ENCODE results near the gene SUPT16H. TPM values are rescaled to one million over a fixed set of nuclear protein-coding genes. Genes with fewer than 3 reads are reported as not detected.
"Not testable (repeated sequence)": the region's sequence is repeated elsewhere in the genome, so short reads cannot be mapped to it uniquely, and the experiment has no call there.

Gene SUPT16H
- total RNA-seq, 1 donor from 2014 or later, result 57.7 TPM

DNA sequence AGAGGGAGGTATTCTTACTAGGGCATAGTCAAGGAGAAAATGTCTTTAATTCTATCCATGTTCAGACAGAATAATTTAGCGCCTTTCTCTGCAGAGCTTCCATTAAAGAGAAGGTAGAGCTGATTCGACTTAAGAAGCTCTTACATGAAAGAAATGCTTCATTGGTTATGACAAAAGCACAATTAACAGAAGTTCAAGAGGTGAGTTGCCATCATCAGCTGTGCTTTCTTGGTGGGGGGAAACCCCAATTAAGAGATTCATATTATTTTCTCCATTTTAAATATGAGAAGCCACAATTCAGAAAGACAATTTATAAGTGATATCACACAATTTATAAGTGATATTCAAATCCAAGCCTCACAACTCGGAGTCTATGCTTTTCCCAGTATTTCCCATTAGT lies 76.2 kb downstream of the SUPT16H start:
- TF ChIP-seq, protein P1, sequence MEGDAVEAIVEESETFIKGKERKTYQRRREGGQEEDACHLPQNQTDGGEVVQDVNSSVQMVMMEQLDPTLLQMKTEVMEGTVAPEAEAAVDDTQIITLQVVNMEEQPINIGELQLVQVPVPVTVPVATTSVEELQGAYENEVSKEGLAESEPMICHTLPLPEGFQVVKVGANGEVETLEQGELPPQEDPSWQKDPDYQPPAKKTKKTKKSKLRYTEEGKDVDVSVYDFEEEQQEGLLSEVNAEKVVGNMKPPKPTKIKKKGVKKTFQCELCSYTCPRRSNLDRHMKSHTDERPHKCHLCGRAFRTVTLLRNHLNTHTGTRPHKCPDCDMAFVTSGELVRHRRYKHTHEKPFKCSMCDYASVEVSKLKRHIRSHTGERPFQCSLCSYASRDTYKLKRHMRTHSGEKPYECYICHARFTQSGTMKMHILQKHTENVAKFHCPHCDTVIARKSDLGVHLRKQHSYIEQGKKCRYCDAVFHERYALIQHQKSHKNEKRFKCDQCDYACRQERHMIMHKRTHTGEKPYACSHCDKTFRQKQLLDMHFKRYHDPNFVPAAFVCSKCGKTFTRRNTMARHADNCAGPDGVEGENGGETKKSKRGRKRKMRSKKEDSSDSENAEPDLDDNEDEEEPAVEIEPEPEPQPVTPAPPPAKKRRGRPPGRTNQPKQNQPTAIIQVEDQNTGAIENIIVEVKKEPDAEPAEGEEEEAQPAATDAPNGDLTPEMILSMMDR (IDR thresholded peaks at IDR 0.05), result no peak
- no peak overlapping the region for H3K27ac Mint-ChIP-seq (ENCODE audit: unreplicated experiment)
- peaks cover 21% of the 10 kb centered on the region for H3K27me3 Mint-ChIP-seq (ENCODE audit: low read depth)
- H3K4me3 Mint-ChIP-seq (ENCODE audit: unreplicated experiment), result no peak overlapping the region
- H3K4me1 Mint-ChIP-seq (ENCODE audit: low read depth), result peaks cover 10% of the 10 kb centered on the region
- no peaks in the 10 kb centered on the region for H3K36me3 Mint-ChIP-seq (ENCODE audit: low read depth)
- H3K9me3 Mint-ChIP-seq (ENCODE audit: low read depth), result no peaks in the 10 kb centered on the region
- no peak for DNase-seq (ENCODE audit: low spot score)

DNA sequence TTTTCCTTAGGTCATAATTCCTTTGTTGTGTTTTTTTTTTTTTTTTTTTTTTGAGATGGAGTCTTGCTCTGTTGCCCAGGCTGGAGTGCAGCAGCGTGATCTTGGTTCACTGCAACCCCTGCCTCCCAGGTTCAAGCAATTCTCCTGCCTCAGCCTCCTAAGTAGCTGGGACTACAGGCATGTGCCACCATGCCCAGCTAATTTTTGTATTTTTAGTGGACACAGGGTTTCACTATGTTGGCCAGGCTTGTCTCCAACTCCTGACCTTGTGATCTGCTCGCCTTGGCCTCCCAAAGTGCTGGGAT lies 81.0 kb downstream of the SUPT16H start:
- H3K4me1 Mint-ChIP-seq (ENCODE audit: low read depth); H3K27ac Mint-ChIP-seq (ENCODE audit: unreplicated experiment); H3K4me3 Mint-ChIP-seq (ENCODE audit: unreplicated experiment); H3K9me3 Mint-ChIP-seq (ENCODE audit: low read depth); DNase-seq (ENCODE audit: low spot score); H3K36me3 Mint-ChIP-seq (ENCODE audit: low read depth): not testable (repeated sequence)
- peaks cover 20% of the 10 kb centered on the region for H3K27me3 Mint-ChIP-seq (ENCODE audit: low read depth)

DNA sequence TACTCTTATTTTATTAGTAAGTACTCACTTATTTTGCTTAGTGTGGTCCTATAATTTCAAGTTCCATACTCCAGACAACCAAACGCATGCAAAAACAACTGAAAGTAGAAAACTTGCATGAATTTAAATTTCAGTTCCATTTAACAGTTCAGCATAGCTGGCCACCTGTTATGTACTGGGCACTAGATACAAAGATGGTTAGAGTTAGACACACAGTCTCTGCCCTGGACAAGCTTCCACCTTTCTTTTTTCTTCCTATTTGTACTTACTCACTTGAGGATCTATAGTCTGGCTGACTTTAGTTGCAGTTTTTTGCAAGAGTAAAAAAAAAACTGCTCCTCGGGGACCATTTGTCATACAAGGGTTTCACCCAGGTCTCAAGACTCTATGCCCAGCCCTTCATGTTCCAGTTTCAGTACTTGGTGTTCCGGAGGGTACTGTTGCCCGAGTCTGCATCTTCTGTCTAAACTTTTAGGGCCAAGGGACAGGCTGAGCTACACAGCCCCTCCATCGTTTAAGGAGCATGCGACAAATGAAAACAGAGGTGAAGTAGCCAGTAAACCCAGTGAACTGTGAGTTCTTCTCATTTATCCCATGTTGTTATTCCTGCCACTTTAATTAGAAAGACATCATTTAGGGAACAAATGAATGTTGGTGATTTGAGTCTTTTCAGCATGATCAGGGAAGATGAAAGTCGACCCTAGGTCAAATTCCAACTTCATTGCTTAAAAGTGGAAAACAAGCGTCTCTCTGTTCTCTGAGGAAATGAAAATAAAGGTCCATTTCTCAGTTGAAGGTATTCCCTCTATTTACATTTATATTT lies 81.6 kb downstream of the SUPT16H start:
- TF ChIP-seq, protein P1 (IDR thresholded peaks at IDR 0.05), result no peak
- Mint-ChIP-seq H3K4me3 (ENCODE audit: unreplicated experiment) (no peak overlapping the region), H3K27ac (ENCODE audit: unreplicated experiment) (no peak overlapping the region), H3K27me3 (ENCODE audit: low read depth) (peaks cover 20% of the 10 kb centered on the region), H3K4me1 (ENCODE audit: low read depth) (no peaks in the 10 kb centered on the region), H3K36me3 (ENCODE audit: low read depth) (no peaks in the 10 kb centered on the region), H3K9me3 (ENCODE audit: low read depth) (no peaks in the 10 kb centered on the region)
- no peak for DNase-seq (ENCODE audit: low spot score)

Other genes starting within 250 kb of the SUPT16H start
- gene OR5AU1, start 228.0 kb downstream of the SUPT16H start, total RNA-seq, result not detected in 3 replicates
- gene HNRNPC, start 114.6 kb downstream of the SUPT16H start, total RNA-seq, result 286 to 352 TPM (median 291 TPM) in 3 replicates
- not detected in 3 replicates for gene RPGRIP1, start 103.9 kb downstream of the SUPT16H start, total RNA-seq
- gene CHD8, start 72.1 kb upstream of the SUPT16H start, total RNA-seq, result 69.7 to 86.2 TPM (median 69.8 TPM) in 3 replicates
- 38.1 to 44.4 TPM (median 39.7 TPM) in 3 replicates for gene RAB2B, start 92.9 kb upstream of the SUPT16H start, total RNA-seq
- 61.7 to 71.8 TPM (median 62.2 TPM) in 3 replicates for gene TOX4, start 93.2 kb upstream of the SUPT16H start, total RNA-seq
- 29.3 to 38.5 TPM (median 30.4 TPM) in 3 replicates for gene METTL3, start 127.3 kb upstream of the SUPT16H start, total RNA-seq
- 8.7 to 13.1 TPM (median 10.1 TPM) in 3 replicates for gene SALL2, start 142.3 kb upstream of the SUPT16H start, total RNA-seq
- not detected in 3 replicates for gene OR10G3, start 196.1 kb upstream of the SUPT16H start, total RNA-seq